ENCODE results near the gene WBP2NL. TPM values are rescaled to one million over a fixed set of nuclear protein-coding genes. Genes with fewer than 3 reads are reported as not detected.

The WBP2NL gene
- total and polyA plus RNA-seq, 2 of the 8 experiments (the other 6 are each of a cell fraction or from before 2014, with no cell fraction given), result not detected

GRCh38 chr22:42070517-42071422 is 72.2 kb downstream of the WBP2NL start, which contains the start of gene NAGA (continued):
- TF ChIP-seq RAD21 (IDR thresholded peaks at IDR 0.05 in 1 of 2, conservative IDR thresholded peaks at IDR 0.05 in 1 of 2; ENCODE audit: low read depth in 2 of 2, low read length in 2 of 2), result no peak
- no peak for TF ChIP-seq SRF (IDR thresholded peaks at IDR 0.05; ENCODE audit: low read depth, low read length)
- no peak; the same call in 1 of the 2 replicates for TF ChIP-seq GABPA (IDR thresholded peaks at IDR 0.05; ENCODE audit: borderline replicate concordance, insufficient read depth, low read length)
- TF ChIP-seq ASH2L (IDR thresholded peaks at IDR 0.05; ENCODE audit: low read length), result peak; percentile 54
- peak; percentile 16 for TF ChIP-seq EZH2 (IDR thresholded peaks at IDR 0.05; ENCODE audit: low read depth, low read length, severe bottlenecking)
- peak in 1 of 2 experiments; percentile 84; a peak in 2 of 3 replicates for TF ChIP-seq POLR2A (IDR thresholded peaks at IDR 0.05; ENCODE audit: control extremely low read depth in 1 of 2, low read depth in 2 of 2, low read length in 2 of 2)
- TF ChIP-seq RXRA (IDR thresholded peaks at IDR 0.05; ENCODE audit: insufficient read depth, low read depth, low read length), result no peak
- TF ChIP-seq PHF8 (conservative IDR thresholded peaks at IDR 0.05; ENCODE audit: low read depth, low read length), result peak; percentile 66
- no peak for TF ChIP-seq YY1 (IDR thresholded peaks at IDR 0.05; ENCODE audit: low read depth, low read length)
- TF ChIP-seq FOSL1 (IDR thresholded peaks at IDR 0.05; ENCODE audit: insufficient read depth, low read depth, low read length), result no peak
- no peak for TF ChIP-seq SP2 (IDR thresholded peaks at IDR 0.05; ENCODE audit: low read length)
- no peak for TF ChIP-seq HDAC6 (IDR thresholded peaks at IDR 0.05; ENCODE audit: low read depth, low read length)
- no peak for TF ChIP-seq SIX5 (IDR thresholded peaks at IDR 0.05; ENCODE audit: low read depth, low read length)
- TF ChIP-seq RBBP5 (IDR thresholded peaks at IDR 0.05; ENCODE audit: borderline replicate concordance, low read depth, low read length), result no peak; the same call in 1 of the 2 replicates
- no peak for TF ChIP-seq RFX5 (IDR thresholded peaks at IDR 0.05; ENCODE audit: borderline replicate concordance, low read depth, low read length)
- peak; percentile 51 for TF ChIP-seq TAF1 (IDR thresholded peaks at IDR 0.05; ENCODE audit: low read depth, low read length)
- no peak for TF ChIP-seq JUND (IDR thresholded peaks at IDR 0.05; ENCODE audit: low read length)
- peak; percentile 50 for TF ChIP-seq RNF2 (IDR thresholded peaks at IDR 0.05; ENCODE audit: borderline replicate concordance, low read depth, low read length, missing control alignments, poor library complexity, severe bottlenecking)
- no peak for TF ChIP-seq SIRT6 (IDR thresholded peaks at IDR 0.05; ENCODE audit: low read length)
- no peak for TF ChIP-seq TCF12 (IDR thresholded peaks at IDR 0.05; ENCODE audit: low read depth, low read length)
- TF ChIP-seq CHD1 (IDR thresholded peaks at IDR 0.05; ENCODE audit: low read depth, low read length), result no peak
- TF ChIP-seq EGR1 (IDR thresholded peaks at IDR 0.05; ENCODE audit: borderline replicate concordance, low read depth, low read length), result no peak
- TF ChIP-seq CTBP2 (IDR thresholded peaks at IDR 0.05; ENCODE audit: borderline replicate concordance, insufficient read depth, insufficient read length, low read length), result no peak

Measured in H1 (cell line).